IPS DF 6.9 (cell line): ENCODE measurements around the gene HECW1.
"Not testable (repeated sequence)": the region's sequence is repeated elsewhere in the genome, so short reads cannot be mapped to it uniquely, and the experiment has no call there.

ENCODE experiments used
- DNase-seq: peaks from one replicate; pipeline ENCODE4 v3.0.0-alpha.2; 2013; ENCODE audit warnings: low read depth, low spot score
- H3K27ac ChIP-seq: one replicate; pipeline ENCODE4 v1.5.1; 2013; ENCODE audit warnings: low read length, control low read depth
- H3K27me3 ChIP-seq: 2 replicates; pipeline ENCODE4 v1.6.1; 2013; ENCODE audit warnings: mild to moderate bottlenecking, low read length; ENCODE audit not compliant: control insufficient read depth, insufficient read depth
- H3K36me3 ChIP-seq: 2 replicates; pipeline ENCODE4 v1.6.1; 2013; ENCODE audit warnings: low read length; ENCODE audit not compliant: control insufficient read depth, insufficient read depth
- H3K4me1 ChIP-seq: 2 replicates; pipeline ENCODE4 v1.6.1; 2013; ENCODE audit warnings: low read length; ENCODE audit not compliant: control insufficient read depth, insufficient read depth
- H3K4me3 ChIP-seq: 2 replicates; pipeline ENCODE4 v1.5.1; 2013; ENCODE audit warnings: mild to moderate bottlenecking, low read length
- H3K9me3 ChIP-seq: 2 replicates; pipeline ENCODE4 v1.6.1; 2013; ENCODE audit warnings: low read length, inconsistent platforms; ENCODE audit not compliant: control insufficient read depth, insufficient read depth
- WGBS: extraction: QIAGEN DNeasy Blood & Tissue Kit; methylation state at CpG from one replicate; pipeline ENCODE4 v1.1.7; 2013; ENCODE audit warnings: mixed read lengths, missing lambda C conversion rate; ENCODE audit not compliant: insufficient read length, insufficient coverage; 5-methylcytosine and 5-hydroxymethylcytosine counted together

HECW1 gene

GRCh38 chr7:43475983-43476382 is 363.5 kb downstream of the HECW1 start:
- Histone ChIP-seq H3K27ac (no peak overlapping the region), H3K27me3 (no peaks in the 10 kb centered on the region)
- WGBS: no CpG with 5 or more reads among the region's 1 CpG

GRCh38 chr7:43476896-43477295 is 364.4 kb downstream of the HECW1 start:
- Histone ChIP-seq H3K9me3 (no peaks in the 10 kb centered on the region), H3K27ac (no peak overlapping the region), H3K36me3 (no peaks in the 10 kb centered on the region), H3K27me3 (no peaks in the 10 kb centered on the region), H3K4me3 (no peak overlapping the region), H3K4me1 (no peaks in the 10 kb centered on the region; the same call in 1 of the 2 replicates)
- WGBS: no CpG with 5 or more reads among the region's 2 CpGs
- no peak for DNase-seq

More at GRCh38 chr7:43475983-43476382, 363.5 kb downstream of the HECW1 start:
- no peaks in the 10 kb centered on the region; the same call in 1 of the 2 replicates for H3K4me1 ChIP-seq
- no peaks in the 10 kb centered on the region for H3K9me3 ChIP-seq
- DNase-seq: no peak
- no peak overlapping the region for H3K4me3 ChIP-seq
- H3K36me3 ChIP-seq: no peaks in the 10 kb centered on the region

GRCh38 chr7:43479042-43479441 is 366.6 kb downstream of the HECW1 start:
- H3K36me3 ChIP-seq: no peaks in the 10 kb centered on the region
- no peak overlapping the region for H3K27ac ChIP-seq
- no CpG with 5 or more reads among the region's 6 CpGs for WGBS

GRCh38 chr7:43479543-43479942 is 367.1 kb downstream of the HECW1 start:
- Histone ChIP-seq H3K27ac (no peak overlapping the region), H3K4me1 (no peaks in the 10 kb centered on the region), H3K9me3 (no peaks in the 10 kb centered on the region), H3K4me3 (no peak overlapping the region), H3K36me3 (no peaks in the 10 kb centered on the region), H3K27me3 (no peaks in the 10 kb centered on the region)
- WGBS: no CpG with 5 or more reads among the region's 14 CpGs
- no peak for DNase-seq

More at GRCh38 chr7:43479042-43479441, 366.6 kb downstream of the HECW1 start:
- DNase-seq: no peak
- Histone ChIP-seq H3K9me3 (no peaks in the 10 kb centered on the region), H3K4me3 (no peak overlapping the region), H3K27me3 (no peaks in the 10 kb centered on the region), H3K4me1 (no peaks in the 10 kb centered on the region)

- DNase-seq: no peak
- no peak overlapping the region for H3K4me3 ChIP-seq
- WGBS: 100% methylated on average over 1 of the region's 4 CpGs
These were observed 368.1 kb downstream of the HECW1 start for GRCh38 chr7:43480581-43480980.

GRCh38 chr7:43481902-43482678 is 369.6 kb downstream of the HECW1 start:
- Histone ChIP-seq H3K4me1 (no peaks in the 10 kb centered on the region), H3K9me3 (no peaks in the 10 kb centered on the region), H3K27me3 (no peaks in the 10 kb centered on the region), H3K27ac (no peak overlapping the region), H3K4me3 (no peak overlapping the region), H3K36me3 (no peaks in the 10 kb centered on the region)
- DNase-seq: no peak
- no CpG with 5 or more reads among the region's 8 CpGs for WGBS

More at GRCh38 chr7:43480581-43480980, 368.1 kb downstream of the HECW1 start:
- Histone ChIP-seq H3K27me3 (no peaks in the 10 kb centered on the region), H3K36me3 (no peaks in the 10 kb centered on the region), H3K27ac (no peak overlapping the region), H3K4me1 (no peaks in the 10 kb centered on the region), H3K9me3 (no peaks in the 10 kb centered on the region)

GRCh38 chr7:43482679-43483252 is 370.3 kb downstream of the HECW1 start:
- no peaks in the 10 kb centered on the region for H3K9me3 ChIP-seq
- no peak overlapping the region for H3K27ac ChIP-seq
- no CpG with 5 or more reads among the region's 5 CpGs for WGBS

GRCh38 chr7:43484678-43485395 is 372.4 kb downstream of the HECW1 start:
- WGBS: no CpG with 5 or more reads among the region's 6 CpGs
- H3K4me3 ChIP-seq: no peak overlapping the region
- no peaks in the 10 kb centered on the region for H3K27me3 ChIP-seq
- no peaks in the 10 kb centered on the region for H3K36me3 ChIP-seq
- H3K9me3 ChIP-seq: no peaks in the 10 kb centered on the region
- no peak for DNase-seq
- H3K27ac ChIP-seq: no peak overlapping the region
- H3K4me1 ChIP-seq: no peaks in the 10 kb centered on the region

More at GRCh38 chr7:43482679-43483252, 370.3 kb downstream of the HECW1 start:
- Histone ChIP-seq H3K36me3 (no peaks in the 10 kb centered on the region), H3K4me3 (no peak overlapping the region), H3K4me1 (no peaks in the 10 kb centered on the region), H3K27me3 (no peaks in the 10 kb centered on the region)
- no peak for DNase-seq

- no CpG with 5 or more reads among the region's 2 CpGs for WGBS
- Histone ChIP-seq H3K4me3 (no peak overlapping the region), H3K4me1 (no peaks in the 10 kb centered on the region), H3K27me3 (no peaks in the 10 kb centered on the region), H3K36me3 (no peaks in the 10 kb centered on the region), H3K27ac (no peak overlapping the region), H3K9me3 (no peaks in the 10 kb centered on the region)
- DNase-seq: no peak
These were observed 373.1 kb downstream of the HECW1 start for GRCh38 chr7:43485580-43485979.

- not testable (repeated sequence) for H3K27me3 ChIP-seq, H3K4me3 ChIP-seq, DNase-seq, H3K36me3 ChIP-seq, H3K4me1 ChIP-seq, H3K27ac ChIP-seq, H3K9me3 ChIP-seq
- no CpG with 5 or more reads among the region's 5 CpGs for WGBS
These were observed 373.6 kb downstream of the HECW1 start for GRCh38 chr7:43486008-43486407.
